GM18867 (cell line): ENCODE results near the gene FRA10AC1.
"Not testable (repeated sequence)": the region's sequence is repeated elsewhere in the genome, so short reads cannot be mapped to it uniquely, and the experiment has no call there.

Experiments
- ATAC-seq: cut with Tn5 transposase; IDR thresholded peaks from one replicate; pipeline ENCODE4 v1.9.1; 2021; ENCODE audit warnings: mild to moderate bottlenecking, moderate library complexity; ENCODE audit not compliant: unreplicated experiment

The FRA10AC1 gene

GRCh38 chr10:93703841-93704240, 1.4 kb upstream of the FRA10AC1 start:
- no peak for ATAC-seq

DNA sequence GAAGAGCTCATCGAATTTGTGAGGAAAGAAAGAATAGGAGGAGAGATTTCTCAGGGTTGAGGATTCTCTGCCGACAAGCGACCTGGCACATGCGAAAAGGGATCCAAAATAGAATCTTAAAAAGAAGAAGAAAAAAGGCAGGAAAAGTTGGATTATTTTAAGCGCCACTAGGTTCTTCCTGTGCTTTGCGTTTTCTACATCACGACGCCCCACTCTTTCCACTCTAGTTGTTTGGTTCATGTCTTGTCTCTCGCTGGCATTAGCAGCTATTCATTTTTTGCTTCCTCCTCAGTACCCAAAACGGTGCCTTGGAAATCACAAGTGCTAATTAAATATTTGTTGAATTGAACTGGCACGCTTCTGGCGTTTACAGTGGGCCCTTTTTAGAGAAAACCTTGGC, 674 bp upstream of the FRA10AC1 start:
- no peak for ATAC-seq

- ATAC-seq, result peak; percentile 20
These were observed 554 bp downstream of the FRA10AC1 start for GRCh38 chr10:93701866-93702209.

GRCh38 chr10:93697207-93697606, 5.2 kb downstream of the FRA10AC1 start:
- no peak for ATAC-seq

- not testable (repeated sequence) for ATAC-seq
These were observed 5.8 kb downstream of the FRA10AC1 start for GRCh38 chr10:93696582-93696981.

DNA sequence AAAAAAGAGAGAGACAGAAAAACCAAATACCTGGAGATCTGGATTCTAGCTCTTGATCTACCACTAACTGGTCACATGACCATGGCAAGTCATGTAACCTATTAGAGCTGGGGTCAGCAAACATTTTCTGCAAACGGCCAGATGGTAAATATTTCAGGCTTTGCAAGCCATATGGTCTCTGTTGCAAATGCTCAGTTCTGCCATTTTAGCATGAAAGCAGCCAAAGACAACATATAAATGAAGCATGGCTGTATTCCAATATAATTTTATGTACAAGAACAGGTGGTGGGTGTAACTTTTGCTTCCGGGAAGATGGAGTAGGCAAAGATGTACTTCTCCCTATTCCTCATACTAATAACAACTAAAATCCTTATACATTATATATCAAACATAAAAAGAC, 6.7 kb downstream of the FRA10AC1 start:
- ATAC-seq, result no peak

- no peak for ATAC-seq
These were observed 14.7 kb downstream of the FRA10AC1 start for GRCh38 chr10:93687737-93688136.

DNA sequence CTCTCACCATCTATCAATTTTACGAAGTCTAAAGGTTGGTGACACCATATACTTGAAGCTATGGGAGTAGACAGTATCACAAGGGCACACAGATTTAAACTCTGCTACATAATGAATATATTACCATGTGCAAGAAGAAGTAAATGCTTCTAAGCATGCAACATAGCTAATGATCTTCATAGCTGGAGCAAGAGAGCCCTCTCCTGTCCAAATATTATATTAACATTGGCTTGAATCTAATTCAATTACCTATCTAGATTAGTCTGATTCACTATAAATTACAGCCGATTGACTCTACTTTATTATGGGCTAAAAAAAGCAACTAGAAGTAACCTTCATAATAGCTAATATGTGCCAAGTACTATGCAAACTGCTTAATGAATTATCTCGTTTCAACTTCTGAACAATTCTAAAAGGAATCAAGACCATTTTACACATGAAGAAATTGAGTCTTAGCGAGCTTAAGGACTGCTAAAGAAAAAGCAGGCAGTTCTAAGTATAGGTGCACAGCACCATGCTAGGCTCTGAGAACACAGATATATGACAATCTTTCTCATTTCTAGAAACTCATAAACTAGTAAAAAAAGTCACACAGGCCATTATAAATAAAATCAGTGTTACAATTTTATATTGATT, 21.9 kb downstream of the FRA10AC1 start:
- no peak for ATAC-seq

GRCh38 chr10:93678805-93679587, 23.4 kb downstream of the FRA10AC1 start:
- ATAC-seq, result no peak

- no peak for ATAC-seq
These were observed 24.0 kb downstream of the FRA10AC1 start for GRCh38 chr10:93678386-93678785.

DNA sequence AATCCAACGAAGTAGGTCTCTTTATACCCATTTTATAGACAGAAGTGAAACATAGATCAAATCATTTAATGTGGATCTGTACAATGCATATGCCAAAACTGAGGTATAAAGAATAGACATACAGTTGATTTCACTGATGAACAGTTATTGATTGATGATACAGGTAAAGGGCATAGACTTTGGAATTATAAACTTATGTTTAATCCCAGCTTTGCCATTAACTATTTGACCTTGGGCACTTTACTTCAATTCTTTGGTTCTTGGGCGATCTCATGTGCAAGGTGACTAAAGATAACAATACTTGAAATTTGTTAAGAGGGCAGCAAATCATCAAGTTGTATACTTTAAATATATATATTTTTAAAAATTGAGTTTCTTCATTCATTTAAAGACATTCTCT, 28.6 kb downstream of the FRA10AC1 start:
- no peak for ATAC-seq

DNA sequence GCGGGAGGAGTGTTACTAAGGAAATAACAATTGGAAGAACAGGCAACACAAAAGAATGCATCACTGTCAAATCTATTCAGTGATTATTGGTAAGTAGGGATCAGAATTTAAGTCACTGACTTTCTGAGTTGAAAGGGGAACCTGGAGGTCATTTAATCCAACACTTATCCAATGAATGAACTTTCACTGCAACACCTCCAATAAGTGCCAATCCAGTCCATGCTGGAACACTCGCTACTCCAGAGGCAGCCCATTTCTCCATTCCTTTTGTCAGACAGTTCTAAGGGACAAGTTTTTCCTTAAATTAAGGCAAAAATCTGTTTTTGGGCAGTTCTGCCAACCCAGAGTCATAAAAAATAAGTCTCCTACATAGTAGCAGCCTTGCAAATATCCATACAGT, 29.5 kb downstream of the FRA10AC1 start:
- ATAC-seq, result no peak

DNA sequence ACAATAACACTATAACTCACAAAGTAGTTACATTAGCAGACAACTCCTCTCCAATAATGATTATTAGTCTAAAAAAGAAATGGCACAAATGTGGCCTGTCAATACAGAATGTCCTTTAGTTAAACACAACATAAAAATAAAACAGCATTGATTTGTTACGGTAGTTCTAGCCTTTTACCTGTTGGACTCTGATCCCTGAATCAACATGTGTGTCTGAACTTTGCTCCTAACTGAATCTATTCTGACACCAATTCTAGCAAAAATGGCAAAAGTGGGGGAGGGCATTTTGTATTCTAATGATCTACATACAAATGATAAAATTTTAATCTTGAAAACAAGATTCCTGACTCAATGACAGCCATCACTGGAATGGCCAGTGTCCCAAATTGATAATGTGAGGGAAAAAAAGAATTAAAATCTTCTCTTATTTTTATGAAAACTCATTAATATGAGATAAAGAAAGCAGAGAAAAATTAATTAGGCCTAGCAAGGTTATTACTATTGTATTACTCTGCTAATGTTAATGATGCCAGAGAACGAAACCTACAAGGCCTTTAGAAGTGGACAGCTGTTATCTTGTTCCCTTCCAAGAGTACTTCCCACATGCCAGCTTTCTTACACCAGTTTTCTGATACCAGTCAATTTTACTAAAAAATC, 30.2 kb downstream of the FRA10AC1 start:
- ATAC-seq, result no peak

- no peak for ATAC-seq
These were observed 31.4 kb downstream of the FRA10AC1 start for GRCh38 chr10:93671042-93671441.

- ATAC-seq, result no peak
These were observed 32.0 kb downstream of the FRA10AC1 start for GRCh38 chr10:93670372-93670771.

- ATAC-seq, result no peak
These were observed 34.6 kb downstream of the FRA10AC1 start for GRCh38 chr10:93667795-93668194.

- no peak for ATAC-seq
These were observed 36.4 kb downstream of the FRA10AC1 start for GRCh38 chr10:93666030-93666429.

GRCh38 chr10:93657757-93658156, 44.6 kb downstream of the FRA10AC1 start:
- no peak for ATAC-seq

DNA sequence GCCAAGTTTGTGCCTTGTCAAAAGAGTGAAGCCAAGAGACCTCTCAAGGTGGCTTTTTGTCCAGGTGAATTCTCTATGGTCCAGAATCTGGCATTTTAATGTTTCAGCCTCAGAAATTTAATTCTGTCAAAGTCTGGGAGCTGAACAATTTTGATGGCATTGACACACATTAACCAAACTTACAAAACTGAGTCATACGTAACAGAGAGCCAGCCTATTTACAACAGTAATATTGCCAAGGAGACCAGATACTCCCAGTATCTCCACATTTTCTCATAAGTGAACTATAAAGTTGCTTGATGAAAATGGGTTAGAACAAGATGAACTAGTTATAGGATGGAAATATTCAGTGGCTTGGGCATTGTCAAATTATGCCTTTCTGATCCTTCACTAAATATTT, 46.2 kb downstream of the FRA10AC1 start:
- ATAC-seq, result no peak

- ATAC-seq, result no peak
These were observed 48.2 kb downstream of the FRA10AC1 start for GRCh38 chr10:93654201-93654600.

DNA sequence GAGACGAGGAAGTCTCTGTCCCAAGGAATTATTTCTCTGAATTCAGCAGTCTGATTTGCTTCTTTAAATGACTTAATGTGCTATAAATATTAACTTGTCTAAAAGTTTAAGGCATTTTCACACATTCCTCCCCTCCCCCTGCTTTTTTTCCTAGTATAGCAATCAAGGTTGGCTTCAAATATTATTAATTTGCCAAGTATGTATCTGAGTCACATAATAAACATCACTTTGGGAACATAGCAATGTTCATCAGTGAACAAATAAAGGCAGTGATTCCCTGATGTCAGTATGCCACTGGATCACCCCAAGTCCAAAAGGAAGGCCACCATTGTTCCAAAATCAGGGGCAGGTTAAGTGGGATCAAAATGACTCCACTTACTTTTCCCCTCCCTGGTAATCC, 49.5 kb downstream of the FRA10AC1 start:
- ATAC-seq, result no peak

DNA sequence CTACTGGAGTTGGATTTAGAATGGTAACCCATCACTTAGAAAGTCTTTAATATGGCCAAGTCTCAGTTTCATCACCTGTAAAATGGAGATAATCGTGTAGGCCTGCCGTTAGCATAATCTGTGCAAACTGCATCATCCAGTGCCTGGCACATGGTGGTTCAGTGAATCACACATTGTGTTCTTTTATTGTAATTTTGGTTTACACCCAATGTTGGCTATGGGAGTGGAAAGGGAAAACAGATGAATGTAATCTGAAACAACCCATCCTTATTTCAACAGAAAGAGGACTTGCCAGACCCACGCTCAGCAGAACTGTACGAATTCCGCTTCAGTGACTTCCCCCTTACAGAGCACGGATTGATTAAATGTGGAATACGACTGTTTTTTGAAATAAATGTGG, 62.6 kb downstream of the FRA10AC1 start:
- ATAC-seq, result no peak
